Keratinocyte (primary cell): Measurements from ENCODE around the gene SASH1. TPM values are rescaled to one million over a fixed set of nuclear protein-coding genes. Genes with fewer than 3 reads are reported as not detected.

ENCODE experiments used
- DNase-seq: peaks from one replicate; pipeline ENCODE4 v3.0.0-alpha.2; 2011; ENCODE audit warnings: low read depth, missing footprints, low spot score
- FAIRE-seq: peaks from 2 replicates; lab custom pipeline; 2011; peaks lifted over from hg19 to GRCh38; lab: Jason Lieb, UNC
- H2AFZ ChIP-seq: 2 replicates; pipeline ENCODE4 v1.6.0; 2012; ENCODE audit warnings: low read length, control low read depth, inconsistent platforms; ENCODE audit not compliant: control insufficient read depth
- H3K27ac ChIP-seq: 2 replicates; pipeline ENCODE4 v1.5.1; 2011; ENCODE audit warnings: low read length; ENCODE audit not compliant: control insufficient read depth, insufficient read depth
- H3K27me3 ChIP-seq: 3 replicates; pipeline ENCODE4 v1.6.0; 2011; ENCODE audit warnings: low read length; ENCODE audit not compliant: control insufficient read depth, insufficient read depth; ENCODE audit errors: extremely low read depth
- H3K36me3 ChIP-seq, 2 experiments: 2 replicates in 1 of 2; 3 replicates in 1 of 2; pipeline ENCODE4 v1.5.1; 2011; ENCODE audit warnings: low read length in 2 of 2, mild to moderate bottlenecking in 1 of 2; ENCODE audit not compliant: control insufficient read depth in 2 of 2, insufficient read depth in 2 of 2; ENCODE audit errors: extremely low read depth in 1 of 2
- H3K4me1 ChIP-seq: 3 replicates; pipeline ENCODE4 v1.5.1; 2011; ENCODE audit warnings: low read length; ENCODE audit not compliant: control insufficient read depth, insufficient read depth; ENCODE audit errors: extremely low read depth
- H3K4me2 ChIP-seq: 3 replicates; pipeline ENCODE4 v1.6.0; 2011; ENCODE audit warnings: low read depth, low read length; ENCODE audit not compliant: control insufficient read depth, insufficient read depth; ENCODE audit errors: extremely low read depth
- H3K4me3 ChIP-seq, 3 experiments: fragments of 200-600 bp in 1 of 3; sonication (generic) in 1 of 3; 2 replicates in 2 of 3; 3 replicates in 1 of 3; pipeline ENCODE4 v1.5.1; 2011 to 2016; ENCODE audit warnings: low read length in 3 of 3, mild to moderate bottlenecking in 3 of 3, control low read depth in 2 of 3, inconsistent platforms in 1 of 3, low read depth in 1 of 3, mixed read lengths in 1 of 3, mixed run types in 1 of 3, moderate library complexity in 1 of 3; ENCODE audit not compliant: control insufficient read depth in 2 of 3, insufficient read depth in 2 of 3; ENCODE audit errors: extremely low read depth in 1 of 3
- H3K79me2 ChIP-seq: 2 replicates; pipeline ENCODE4 v1.6.0; 2012; ENCODE audit warnings: low read length; ENCODE audit not compliant: control insufficient read depth, insufficient read depth
- H3K9ac ChIP-seq: 3 replicates; pipeline ENCODE4 v1.6.0; 2011; ENCODE audit warnings: low read length; ENCODE audit not compliant: control insufficient read depth, insufficient read depth; ENCODE audit errors: extremely low read depth
- H3K9me1 ChIP-seq: 3 replicates; pipeline ENCODE4 v1.6.0; 2011; ENCODE audit warnings: low read length; ENCODE audit not compliant: control insufficient read depth, insufficient read depth; ENCODE audit errors: extremely low read depth
- H3K9me3 ChIP-seq: 2 replicates; pipeline ENCODE4 v1.5.1; 2012; ENCODE audit warnings: low read depth, low read length; ENCODE audit not compliant: control insufficient read depth
- H4K20me1 ChIP-seq: 3 replicates; pipeline ENCODE4 v1.6.0; 2011; ENCODE audit warnings: low read length; ENCODE audit not compliant: control insufficient read depth, insufficient read depth; ENCODE audit errors: extremely low read depth
- CTCF ChIP-seq, 3 experiments: IDR thresholded peaks in 1 of 3; conservative IDR thresholded peaks in 1 of 3; optimal IDR thresholded peaks in 1 of 3; 2 replicates in 2 of 3; 3 replicates in 1 of 3; pipeline versions ENCODE3 to v1.5.1; 2011; ENCODE audit warnings: low read length in 3 of 3, mild to moderate bottlenecking in 3 of 3, moderate library complexity in 2 of 3, control low read depth in 1 of 3, inconsistent platforms in 1 of 3; ENCODE audit not compliant: insufficient read depth in 2 of 3; ENCODE audit errors: extremely low read depth in 1 of 3
- EZH2 ChIP-seq: IDR thresholded peaks from one replicate; pipeline ENCODE4 v1.6.1; 2012; ENCODE audit warnings: inconsistent platforms, mild to moderate bottlenecking, low read length, moderate library complexity
- dilution Hi-C: fragments of 300-500 bp; cut with MboI; formaldehyde crosslinking; loops from one replicate; pipeline ENCODE4 v1.7.0; 2020; ENCODE audit warnings: low sequenced_read_pairs; ENCODE audit not compliant: extremely low pct_ligation_motif_present
- polyA plus RNA-seq, 5 experiments: library from polyadenylated mRNA; depleted of rRNA in 3 of 5; stranded (reverse) in 3 of 5; stranded (forward) in 1 of 5; unstranded in 1 of 5; fragments of >200 nt; gene quantifications; 1 replicate in 1 of 5; 2 replicates in 3 of 5; 3 replicates in 1 of 5; pipeline versions ENCODE4 v1.2.1 to v1.2.3, GENCODE V29; 2011 to 2012; ENCODE audit warnings: missing spikeins in 2 of 5, low read depth in 1 of 5, low replicate concordance in 1 of 5

SASH1 gene
- polyA plus RNA-seq, 1 donor (not counting 4 experiments of a cell fraction or from before 2014, with no cell fraction given): 4.4 TPM

- no peak overlapping the region for H3K4me2 ChIP-seq
- H2AFZ ChIP-seq: no peak overlapping the region
- TF ChIP-seq CTCF (optimal IDR thresholded peaks at IDR 0.05 in 1 of 3, IDR thresholded peaks at IDR 0.05 in 1 of 3, conservative IDR thresholded peaks at IDR 0.05 in 1 of 3; ENCODE audit: extremely low read depth in 1 of 3, insufficient read depth in 2 of 3, low read length in 3 of 3) (no peak), EZH2 (no peak)
- H3K79me2 ChIP-seq: no peaks in the 10 kb centered on the region
- no peaks in the 10 kb centered on the region for H4K20me1 ChIP-seq
- no peak overlapping the region for H3K4me3 ChIP-seq
- FAIRE-seq: no peak
- DNase-seq: no peak
- no peaks in the 10 kb centered on the region for H3K9me3 ChIP-seq
- no peaks in the 10 kb centered on the region for H3K27me3 ChIP-seq
- H3K9ac ChIP-seq: no peak overlapping the region
- H3K27ac ChIP-seq: no peak overlapping the region
- H3K36me3 ChIP-seq: peaks cover 0 to 2% of the 10 kb centered on the region in 2 experiments
- no peaks in the 10 kb centered on the region for H3K9me1 ChIP-seq
- H3K4me1 ChIP-seq: peaks cover 9% of the 10 kb centered on the region
- dilution Hi-C loops: no loop called here
These were observed 129.1 kb downstream of the SASH1 start for GRCh38 chr6:148471624-148472159.

DNA sequence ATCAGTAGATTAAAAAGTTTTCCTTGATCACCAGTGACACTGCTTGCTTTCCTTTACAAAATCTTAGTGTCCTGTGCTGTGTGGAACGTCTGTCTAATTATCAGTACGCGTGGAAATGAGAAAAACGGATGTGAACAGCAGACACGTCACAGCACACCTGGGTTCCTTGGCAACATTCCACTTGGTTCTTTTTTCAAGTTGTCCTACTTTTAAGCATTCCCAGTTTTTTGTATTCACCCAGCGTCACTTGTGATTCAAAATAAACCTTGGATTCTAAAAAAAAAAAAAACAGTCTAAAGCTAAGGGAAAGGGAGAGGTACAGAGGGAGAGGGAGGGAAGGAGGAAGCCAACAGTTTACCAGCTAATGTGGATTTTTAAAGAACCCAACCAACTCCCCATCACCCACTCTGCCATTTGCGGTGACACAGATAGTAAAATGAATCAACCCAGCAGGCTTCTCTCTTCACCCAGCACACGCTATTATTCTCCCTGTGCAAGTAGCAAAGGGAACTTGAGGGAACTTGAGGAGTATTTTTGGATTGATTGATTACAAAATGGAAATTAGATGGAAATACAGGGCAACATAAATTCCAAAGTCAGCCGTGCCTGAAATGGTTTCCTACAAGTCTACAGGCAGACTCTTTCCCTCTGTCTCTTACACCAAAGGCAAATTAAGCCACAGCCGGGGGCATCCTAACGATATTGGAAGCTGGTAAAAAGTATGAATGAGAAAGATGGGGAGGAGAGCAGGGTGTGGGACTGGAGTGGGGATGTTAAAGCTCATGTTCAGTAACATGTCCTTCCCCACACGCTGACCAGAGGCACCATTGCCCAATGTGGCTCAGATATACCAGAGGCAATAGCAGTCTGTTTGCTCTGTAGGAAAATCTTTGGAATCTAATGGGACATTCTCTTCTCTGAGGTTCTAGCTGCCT lies 129.8 kb downstream of the SASH1 start:
- dilution Hi-C loops: no loop called here
- peak; percentile 13 for DNase-seq
- H3K36me3 ChIP-seq: peaks cover 0 to 2% of the 10 kb centered on the region in 2 experiments
- H3K4me1 ChIP-seq: peaks cover 9% of the 10 kb centered on the region
- H3K9me3 ChIP-seq: no peaks in the 10 kb centered on the region
- no peak overlapping the region for H3K9ac ChIP-seq
- no peak for FAIRE-seq
- no peaks in the 10 kb centered on the region for H4K20me1 ChIP-seq
- H3K79me2 ChIP-seq: no peaks in the 10 kb centered on the region
- no peak overlapping the region for H3K27ac ChIP-seq
- H3K9me1 ChIP-seq: no peaks in the 10 kb centered on the region
- peak overlapping the region; percentile 19 for H2AFZ ChIP-seq
- no peaks in the 10 kb centered on the region for H3K27me3 ChIP-seq
- TF ChIP-seq EZH2 (no peak), CTCF (optimal IDR thresholded peaks at IDR 0.05 in 1 of 3, IDR thresholded peaks at IDR 0.05 in 1 of 3, conservative IDR thresholded peaks at IDR 0.05 in 1 of 3; ENCODE audit: extremely low read depth in 1 of 3, insufficient read depth in 2 of 3, low read length in 3 of 3) (no peak)
- no peak overlapping the region for H3K4me3 ChIP-seq
- no peak overlapping the region for H3K4me2 ChIP-seq
